Ishikawa (cell line): ENCODE measurements around the gene CXCL6.

Experiments used
- CEBPB ChIP-seq: IDR thresholded peaks from 2 replicates; pipeline ENCODE4 v1.6.1; 2012
- CREB1 ChIP-seq: IDR thresholded peaks from 2 replicates; pipeline ENCODE4 v1.6.1; 2012; ENCODE audit warnings: low read depth
- EGR1 ChIP-seq: IDR thresholded peaks from 2 replicates; pipeline ENCODE4 v1.6.1; 2012
- EP300 ChIP-seq: IDR thresholded peaks from 2 replicates; pipeline ENCODE4 v1.6.1; 2012; ENCODE audit warnings: borderline replicate concordance
- FOXM1 ChIP-seq: IDR thresholded peaks from 2 replicates; pipeline ENCODE4 v1.6.1; 2012; ENCODE audit warnings: low read depth, borderline replicate concordance
- NFIC ChIP-seq: IDR thresholded peaks from 2 replicates; pipeline ENCODE4 v1.6.1; 2012
- RAD21 ChIP-seq: IDR thresholded peaks from 2 replicates; pipeline ENCODE4 v1.6.1; 2012; ENCODE audit warnings: low read depth
- TAF1 ChIP-seq: IDR thresholded peaks from 2 replicates; pipeline ENCODE4 v1.6.1; 2012; ENCODE audit warnings: low read depth, mild to moderate bottlenecking
- TCF12 ChIP-seq: IDR thresholded peaks from 2 replicates; pipeline ENCODE4 v1.6.1; 2012; ENCODE audit warnings: low read depth
- TEAD4 ChIP-seq: IDR thresholded peaks from 2 replicates; pipeline ENCODE4 v1.6.1; 2012
- YY1 ChIP-seq: IDR thresholded peaks from 2 replicates; pipeline ENCODE4 v1.6.1; 2012; ENCODE audit warnings: low read depth
- ZBTB7A ChIP-seq: IDR thresholded peaks from 2 replicates; pipeline ENCODE4 v1.6.1; 2012; ENCODE audit warnings: low read depth
- TF ChIP-seq, protein P1 (sequence below): IDR thresholded peaks from 2 replicates; pipeline ENCODE4 v1.6.1; 2012
- TF ChIP-seq, protein P2 (sequence below): IDR thresholded peaks from 2 replicates; pipeline ENCODE4 v1.6.1; 2012
- TF ChIP-seq, protein P3 (sequence below): IDR thresholded peaks from 2 replicates; pipeline ENCODE4 v1.6.1; 2012; ENCODE audit warnings: low read depth, mild to moderate bottlenecking

Gene CXCL6

DNA sequence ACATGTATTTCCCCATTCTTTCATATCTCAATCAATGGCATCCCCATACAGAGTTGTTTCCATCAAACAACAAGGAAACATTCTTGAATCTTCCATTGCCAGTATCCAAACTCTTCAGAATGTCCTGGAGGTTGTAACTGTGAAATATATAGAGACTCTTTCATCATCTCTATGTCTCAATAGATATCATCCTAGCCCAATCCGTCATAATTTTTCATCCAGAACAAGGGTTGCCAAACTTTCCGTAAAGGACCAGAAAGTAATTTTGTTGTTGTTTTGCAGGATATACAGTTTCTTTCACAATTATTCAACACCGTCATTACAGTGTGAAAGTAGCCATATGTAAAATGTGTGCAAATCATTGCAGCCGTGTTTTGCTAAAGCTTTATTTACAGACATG is 15.2 kb upstream of the CXCL6 start:
- no peak for TF ChIP-seq TCF12
- TF ChIP-seq, protein P1, sequence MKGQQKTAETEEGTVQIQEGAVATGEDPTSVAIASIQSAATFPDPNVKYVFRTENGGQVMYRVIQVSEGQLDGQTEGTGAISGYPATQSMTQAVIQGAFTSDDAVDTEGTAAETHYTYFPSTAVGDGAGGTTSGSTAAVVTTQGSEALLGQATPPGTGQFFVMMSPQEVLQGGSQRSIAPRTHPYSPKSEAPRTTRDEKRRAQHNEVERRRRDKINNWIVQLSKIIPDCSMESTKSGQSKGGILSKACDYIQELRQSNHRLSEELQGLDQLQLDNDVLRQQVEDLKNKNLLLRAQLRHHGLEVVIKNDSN: no peak
- TF ChIP-seq ZBTB7A: no peak
- no peak for TF ChIP-seq TAF1
- TF ChIP-seq EGR1: no peak
- no peak for TF ChIP-seq RAD21
- no peak for TF ChIP-seq NFIC
- no peak for TF ChIP-seq TEAD4
- no peak for TF ChIP-seq CREB1
- TF ChIP-seq YY1: no peak

DNA sequence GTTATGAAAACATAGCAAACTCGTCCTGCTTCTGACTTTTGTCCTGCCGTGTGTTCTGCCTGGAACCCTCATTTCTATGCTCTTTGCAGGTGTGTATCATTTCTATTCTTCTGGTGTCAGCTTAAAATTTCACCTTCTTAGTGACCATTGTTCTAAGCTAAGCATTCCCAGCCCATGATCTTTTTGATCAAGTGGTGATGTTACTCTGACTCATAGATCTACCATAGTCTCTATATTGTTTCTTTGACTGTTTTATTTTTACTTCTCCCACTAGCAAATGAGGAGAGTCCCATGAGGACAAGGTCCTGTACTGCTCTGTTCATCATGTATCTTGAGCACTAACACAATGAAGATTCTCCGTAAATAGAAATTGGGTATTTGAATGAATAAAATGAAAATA is 14.1 kb upstream of the CXCL6 start:
- TF ChIP-seq TAF1: no peak
- TF ChIP-seq, protein P2, sequence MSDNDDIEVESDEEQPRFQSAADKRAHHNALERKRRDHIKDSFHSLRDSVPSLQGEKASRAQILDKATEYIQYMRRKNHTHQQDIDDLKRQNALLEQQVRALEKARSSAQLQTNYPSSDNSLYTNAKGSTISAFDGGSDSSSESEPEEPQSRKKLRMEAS: no peak
- no peak for TF ChIP-seq CEBPB
- no peak for TF ChIP-seq ZBTB7A
- TF ChIP-seq, protein P1: no peak
- no peak for TF ChIP-seq FOXM1
- no peak for TF ChIP-seq YY1
- no peak for TF ChIP-seq TEAD4
- TF ChIP-seq EP300: no peak
- TF ChIP-seq, protein P3, sequence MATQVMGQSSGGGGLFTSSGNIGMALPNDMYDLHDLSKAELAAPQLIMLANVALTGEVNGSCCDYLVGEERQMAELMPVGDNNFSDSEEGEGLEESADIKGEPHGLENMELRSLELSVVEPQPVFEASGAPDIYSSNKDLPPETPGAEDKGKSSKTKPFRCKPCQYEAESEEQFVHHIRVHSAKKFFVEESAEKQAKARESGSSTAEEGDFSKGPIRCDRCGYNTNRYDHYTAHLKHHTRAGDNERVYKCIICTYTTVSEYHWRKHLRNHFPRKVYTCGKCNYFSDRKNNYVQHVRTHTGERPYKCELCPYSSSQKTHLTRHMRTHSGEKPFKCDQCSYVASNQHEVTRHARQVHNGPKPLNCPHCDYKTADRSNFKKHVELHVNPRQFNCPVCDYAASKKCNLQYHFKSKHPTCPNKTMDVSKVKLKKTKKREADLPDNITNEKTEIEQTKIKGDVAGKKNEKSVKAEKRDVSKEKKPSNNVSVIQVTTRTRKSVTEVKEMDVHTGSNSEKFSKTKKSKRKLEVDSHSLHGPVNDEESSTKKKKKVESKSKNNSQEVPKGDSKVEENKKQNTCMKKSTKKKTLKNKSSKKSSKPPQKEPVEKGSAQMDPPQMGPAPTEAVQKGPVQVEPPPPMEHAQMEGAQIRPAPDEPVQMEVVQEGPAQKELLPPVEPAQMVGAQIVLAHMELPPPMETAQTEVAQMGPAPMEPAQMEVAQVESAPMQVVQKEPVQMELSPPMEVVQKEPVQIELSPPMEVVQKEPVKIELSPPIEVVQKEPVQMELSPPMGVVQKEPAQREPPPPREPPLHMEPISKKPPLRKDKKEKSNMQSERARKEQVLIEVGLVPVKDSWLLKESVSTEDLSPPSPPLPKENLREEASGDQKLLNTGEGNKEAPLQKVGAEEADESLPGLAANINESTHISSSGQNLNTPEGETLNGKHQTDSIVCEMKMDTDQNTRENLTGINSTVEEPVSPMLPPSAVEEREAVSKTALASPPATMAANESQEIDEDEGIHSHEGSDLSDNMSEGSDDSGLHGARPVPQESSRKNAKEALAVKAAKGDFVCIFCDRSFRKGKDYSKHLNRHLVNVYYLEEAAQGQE: no peak
- no peak for TF ChIP-seq CREB1
- TF ChIP-seq EGR1: no peak
- TF ChIP-seq TCF12: no peak
- no peak for TF ChIP-seq RAD21

DNA sequence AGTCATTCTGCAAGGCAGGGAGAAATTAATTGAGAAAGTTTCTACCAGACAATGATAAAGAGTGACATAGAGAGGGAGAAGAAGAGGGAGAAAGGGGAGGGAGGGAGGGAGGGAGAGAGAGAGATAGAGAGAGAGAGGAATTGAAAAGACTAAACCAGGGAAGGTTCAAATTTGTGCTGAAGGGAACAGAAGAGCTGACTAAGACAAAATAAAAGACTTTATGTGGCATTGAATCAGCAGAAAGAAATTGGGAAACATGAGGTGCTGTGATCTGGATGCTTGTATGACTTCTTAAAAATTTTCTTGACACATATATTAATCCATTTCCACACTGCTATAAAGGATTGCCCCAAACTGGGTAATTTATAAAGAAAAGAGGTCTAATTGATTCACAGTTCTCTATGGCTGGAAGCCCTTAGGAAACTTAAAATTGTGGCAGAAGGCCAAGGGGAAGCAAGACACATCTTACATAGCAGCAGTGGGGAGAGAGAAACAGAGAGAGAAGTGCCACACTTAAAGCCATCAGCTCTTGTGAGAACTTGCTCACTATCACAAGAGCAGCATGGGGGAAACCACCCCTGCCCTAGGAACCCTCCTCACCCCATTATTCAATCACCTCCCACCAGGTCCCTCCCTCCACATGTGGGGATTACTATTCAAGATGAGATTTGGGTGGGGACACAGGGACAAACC is 13.5 kb upstream of the CXCL6 start:
- no peak for TF ChIP-seq TAF1
- TF ChIP-seq, protein P3: no peak
- TF ChIP-seq EGR1: no peak

DNA sequence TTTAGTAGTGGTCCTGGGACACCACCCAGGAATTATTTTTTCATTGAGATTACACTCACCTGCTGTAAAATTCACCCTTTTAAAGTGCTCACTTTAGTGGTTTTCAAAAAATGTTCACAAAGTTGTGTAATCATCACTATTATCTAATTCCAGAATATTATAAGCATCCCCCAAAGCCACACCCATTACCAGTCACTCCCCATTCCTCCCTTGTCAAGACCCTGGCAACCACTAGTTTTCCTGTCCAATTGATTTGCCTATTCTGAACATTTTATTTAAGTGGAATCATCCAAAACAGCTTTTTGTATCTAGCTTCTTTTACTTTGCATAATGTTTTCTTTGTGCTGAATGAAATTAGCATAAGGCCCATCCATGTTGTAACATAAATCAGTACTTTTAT is 12.7 kb upstream of the CXCL6 start:
- TF ChIP-seq RAD21 (no peak), TEAD4 (no peak), TCF12 (no peak), FOXM1 (no peak)

DNA sequence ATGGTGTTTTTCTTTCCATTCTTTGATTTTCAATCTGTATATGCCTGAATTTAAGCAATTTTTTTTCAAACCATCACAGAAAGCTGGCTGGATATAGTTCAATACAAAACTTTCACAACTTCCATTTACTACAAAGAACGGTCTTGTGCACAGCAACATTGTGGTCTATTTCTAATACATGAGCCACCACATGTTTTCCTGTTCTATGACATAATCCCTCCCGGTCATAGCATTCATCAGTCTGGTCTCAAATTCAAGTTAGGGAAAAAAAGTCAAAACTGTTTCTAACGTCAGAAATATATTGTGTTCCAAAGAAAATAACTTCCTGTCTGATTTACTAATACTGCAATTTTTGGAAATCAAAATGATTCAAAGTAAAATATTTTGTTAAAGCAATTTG is 7.5 kb upstream of the CXCL6 start:
- TF ChIP-seq FOXM1: no peak
- TF ChIP-seq, protein P2: no peak
- no peak for TF ChIP-seq CEBPB
- no peak for TF ChIP-seq TAF1
- TF ChIP-seq EP300: no peak
- TF ChIP-seq TCF12: no peak
- TF ChIP-seq NFIC: no peak
- TF ChIP-seq RAD21: no peak
- TF ChIP-seq, protein P1: no peak
- TF ChIP-seq, protein P3: no peak
- TF ChIP-seq TEAD4: no peak
- no peak for TF ChIP-seq EGR1
- no peak for TF ChIP-seq ZBTB7A
